ENCODE results near the gene PHYH.

GRCh38 chr10:13335881-13336280 lies 36.0 kb upstream of the PHYH start:
- TF ChIP-seq, protein P1, sequence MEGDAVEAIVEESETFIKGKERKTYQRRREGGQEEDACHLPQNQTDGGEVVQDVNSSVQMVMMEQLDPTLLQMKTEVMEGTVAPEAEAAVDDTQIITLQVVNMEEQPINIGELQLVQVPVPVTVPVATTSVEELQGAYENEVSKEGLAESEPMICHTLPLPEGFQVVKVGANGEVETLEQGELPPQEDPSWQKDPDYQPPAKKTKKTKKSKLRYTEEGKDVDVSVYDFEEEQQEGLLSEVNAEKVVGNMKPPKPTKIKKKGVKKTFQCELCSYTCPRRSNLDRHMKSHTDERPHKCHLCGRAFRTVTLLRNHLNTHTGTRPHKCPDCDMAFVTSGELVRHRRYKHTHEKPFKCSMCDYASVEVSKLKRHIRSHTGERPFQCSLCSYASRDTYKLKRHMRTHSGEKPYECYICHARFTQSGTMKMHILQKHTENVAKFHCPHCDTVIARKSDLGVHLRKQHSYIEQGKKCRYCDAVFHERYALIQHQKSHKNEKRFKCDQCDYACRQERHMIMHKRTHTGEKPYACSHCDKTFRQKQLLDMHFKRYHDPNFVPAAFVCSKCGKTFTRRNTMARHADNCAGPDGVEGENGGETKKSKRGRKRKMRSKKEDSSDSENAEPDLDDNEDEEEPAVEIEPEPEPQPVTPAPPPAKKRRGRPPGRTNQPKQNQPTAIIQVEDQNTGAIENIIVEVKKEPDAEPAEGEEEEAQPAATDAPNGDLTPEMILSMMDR (IDR thresholded peaks at IDR 0.05), result no peak
- no peak for TF ChIP-seq USF2 (CRISPR knock-in tag; IDR thresholded peaks at IDR 0.05)
- no peak for TF ChIP-seq ZNF423 (CRISPR knock-in tag; IDR thresholded peaks at IDR 0.05)
- no peak for TF ChIP-seq JUN (CRISPR knock-in tag; IDR thresholded peaks at IDR 0.05)
- no peak for TF ChIP-seq SP1 (CRISPR knock-in tag; conservative IDR thresholded peaks at IDR 0.05)
- no peak for TF ChIP-seq CREB1 (CRISPR knock-in tag; IDR thresholded peaks at IDR 0.05)
- no peak for TF ChIP-seq CREM (CRISPR knock-in tag; IDR thresholded peaks at IDR 0.05)
- TF ChIP-seq ATF2 (CRISPR knock-in tag; IDR thresholded peaks at IDR 0.05; ENCODE audit: borderline replicate concordance, low read depth), result no peak

Measured in WTC11 (cell line).